K562 (cell line): ENCODE data around the gene ADGRD1. TPM values are rescaled to one million over a fixed set of nuclear protein-coding genes. Genes with fewer than 3 reads are reported as not detected.

ENCODE experiments used
- BRCA1 ChIP-seq, 2 experiments: fragments of 450-650 bp in 1 of 2; sonication (generic) in 1 of 2; formaldehyde crosslinking in 1 of 2; IDR thresholded peaks; 2 replicates each; pipeline versions ENCODE4 v1.5.0 to v1.6.1; 2017 to 2020; ENCODE audit warnings: mild to moderate bottlenecking in 1 of 2, missing genetic modification reagents in 1 of 2
- GATAD2B ChIP-seq: fragments of 450-650 bp; IDR thresholded peaks from 2 replicates; pipeline ENCODE4 v1.6.1; 2017; ENCODE audit warnings: mild to moderate bottlenecking, borderline replicate concordance
- GTF2B ChIP-seq: IDR thresholded peaks from 2 replicates; pipeline ENCODE4 v1.6.1; 2011; ENCODE audit not compliant: insufficient read length; ENCODE audit errors: extremely low read depth
- KLF6 ChIP-seq: fragments of 250-450 bp; sonication (Bioruptor Pico); IDR thresholded peaks from 2 replicates; pipeline ENCODE4 v1.4.0; 2020; ENCODE audit warnings: mild to moderate bottlenecking, moderate library complexity, borderline replicate concordance
- MBD1 ChIP-seq: fragments of 250-450 bp; sonication (Bioruptor Pico); IDR thresholded peaks from 2 replicates; pipeline ENCODE4 v1.8.0; 2022; ENCODE audit warnings: inconsistent platforms
- SAFB ChIP-seq: fragments of 200-400 bp; formaldehyde crosslinking; IDR thresholded peaks from 2 replicates; pipeline ENCODE4 v1.6.1; 2017; ENCODE audit warnings: low read depth, low read length, borderline replicate concordance
- SRSF9 ChIP-seq: fragments of 200-400 bp; formaldehyde crosslinking; IDR thresholded peaks from 2 replicates; pipeline ENCODE4 v1.6.1; 2017; ENCODE audit warnings: low read depth, low read length, borderline replicate concordance
- THAP12 ChIP-seq: fragments of 250-450 bp; sonication (Bioruptor Pico); IDR thresholded peaks from 2 replicates; pipeline ENCODE4 v1.9.0; 2021; ENCODE audit warnings: mild to moderate bottlenecking, inconsistent platforms
- ZFP30 ChIP-seq: fragments of 250-450 bp; sonication (Bioruptor Pico); IDR thresholded peaks from 2 replicates; pipeline ENCODE4 v1.8.0; 2022; ENCODE audit warnings: moderate library complexity, mild to moderate bottlenecking, inconsistent platforms, borderline replicate concordance
- ZNF282 ChIP-seq: sonication (generic); formaldehyde crosslinking; IDR thresholded peaks from 2 replicates; pipeline ENCODE4 v1.8.1; 2023; ENCODE audit warnings: missing genetic modification reagents
- ZNF407 ChIP-seq: fragments of 450-650 bp; IDR thresholded peaks from 2 replicates; pipeline ENCODE4 v1.6.1; 2016; ENCODE audit warnings: low read depth
- ZNF644 ChIP-seq: fragments of 200-800 bp; sonication (Bioruptor generic); IDR thresholded peaks from 2 replicates; pipeline ENCODE4 v1.6.1; 2016; ENCODE audit warnings: low read depth, missing genetic modification characterization, missing compliant biosample characterization
- polyA plus RNA-seq, 8 experiments: library from polyadenylated mRNA; depleted of rRNA in 4 of 8; stranded (reverse) in 5 of 8; unstranded in 3 of 8; fragments of >200 nt; fragmentation: Nextera tagmentation in 2 of 8; fragmentation: Illumina TruSeq in 1 of 8; extraction: Ambion mirVana in 2 of 8; extraction: Trizol in 1 of 8; gene quantifications; 2 replicates each; pipeline versions ENCODE4 v1.2.1 to v1.2.3, GENCODE V29; 2011 to 2014; ENCODE audit warnings: inconsistent platforms in 1 of 8, missing spikeins in 1 of 8
- total RNA-seq, 7 experiments: library from RNA; depleted of rRNA in 6 of 7; stranded (reverse); fragments of >200 nt in 6 of 7; fragmentation: Illumina TruSeq in 2 of 7; extraction: Trizol in 2 of 7; gene quantifications; 2 replicates each; pipeline versions ENCODE4 v1.2.1 to v1.2.3, GENCODE V29; 2011 to 2021; ENCODE audit warnings: low replicate concordance in 1 of 7

The ADGRD1 gene
- total and polyA plus RNA-seq, 9 of the 15 experiments (the other 6 are each of a cell fraction or from before 2014, with no cell fraction given): 1.7 to 11.7 (median 3.3) TPM

- TF ChIP-seq ZNF407 (no peak), GTF2B (no peak), SAFB (no peak), MBD1 (CRISPR knock-in tag) (no peak), KLF6 (no peak), GATAD2B (no peak), ZNF644 (no peak), THAP12 (CRISPR knock-in tag) (no peak), ZNF282 (CRISPR knock-in tag) (no peak), ZFP30 (no peak), BRCA1 (IDR thresholded peaks at IDR 0.05) (no peak), BRCA1 (CRISPR knock-in tag; IDR thresholded peaks at IDR 0.05) (no peak), SRSF9 (no peak)
- TF ChIP-seq, all 486 proteins: peak for 0
Measured at GRCh38 chr12:131033886-131034482, 80.3 kb downstream of the ADGRD1 start (continued).
